CD4-positive, alpha-beta T cell treated with Interleukin-1 beta for 1 hour (primary cell): Measurements from ENCODE around the gene NT5DC1.

Source experiments
- DNase-seq, 2 donors: peaks; one replicate each; pipeline ENCODE4 v3.0.0-alpha.2; 2020 to 2022

NT5DC1 gene

GRCh38 chr6:116144605-116145004 is 44.0 kb downstream of the NT5DC1 start:
- DNase-seq, result no peak

- no peak for DNase-seq
Observed at GRCh38 chr6:116145803-116146675, 45.4 kb downstream of the NT5DC1 start.

- no peak for DNase-seq
Observed at GRCh38 chr6:116152620-116153019, 52.0 kb downstream of the NT5DC1 start.

- no peak for DNase-seq
Observed at GRCh38 chr6:116154887-116155286, 54.2 kb downstream of the NT5DC1 start.

DNA sequence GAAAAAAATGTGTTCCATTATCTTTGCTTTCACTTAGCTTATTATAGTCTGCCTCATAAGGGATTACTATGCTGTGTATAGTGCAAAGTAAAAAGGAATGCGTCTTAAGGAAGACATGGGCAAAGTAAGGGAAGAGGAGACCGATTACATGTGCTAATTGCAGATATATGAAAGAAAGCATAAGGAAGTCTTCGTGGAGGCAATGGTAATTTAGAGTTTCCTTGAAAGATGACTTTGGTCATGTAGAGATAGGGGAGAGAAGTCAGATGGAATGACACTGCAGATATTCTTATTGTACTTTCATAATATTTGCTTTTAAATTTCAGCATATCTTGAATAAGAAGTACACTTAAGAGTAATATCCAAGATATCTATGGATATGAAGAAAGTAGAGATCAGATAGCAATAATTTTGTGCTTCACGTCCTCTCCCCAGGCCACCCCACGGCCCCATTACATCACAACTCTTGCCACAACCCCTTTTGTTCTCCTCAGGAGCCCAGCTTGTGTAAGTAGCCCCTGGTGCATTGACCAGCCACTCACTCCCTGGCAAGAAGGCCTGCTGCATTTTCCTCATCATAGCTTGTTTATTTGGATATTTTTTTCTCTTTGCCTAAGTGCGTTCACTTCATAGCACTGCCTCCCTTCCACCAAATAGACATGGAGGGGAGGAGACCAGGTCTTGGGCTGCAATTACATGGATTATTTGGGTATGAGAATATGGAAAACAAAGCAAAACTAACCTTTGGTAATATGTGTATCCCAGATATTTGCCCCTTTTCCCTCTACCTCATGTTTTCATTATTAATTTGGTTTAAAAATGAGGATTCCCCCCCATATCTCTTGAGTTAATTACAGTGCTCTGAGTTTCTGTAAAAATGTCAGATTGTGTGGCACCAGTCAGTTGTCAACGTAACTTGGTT is 56.0 kb downstream of the NT5DC1 start:
- DNase-seq, result no peak

DNA sequence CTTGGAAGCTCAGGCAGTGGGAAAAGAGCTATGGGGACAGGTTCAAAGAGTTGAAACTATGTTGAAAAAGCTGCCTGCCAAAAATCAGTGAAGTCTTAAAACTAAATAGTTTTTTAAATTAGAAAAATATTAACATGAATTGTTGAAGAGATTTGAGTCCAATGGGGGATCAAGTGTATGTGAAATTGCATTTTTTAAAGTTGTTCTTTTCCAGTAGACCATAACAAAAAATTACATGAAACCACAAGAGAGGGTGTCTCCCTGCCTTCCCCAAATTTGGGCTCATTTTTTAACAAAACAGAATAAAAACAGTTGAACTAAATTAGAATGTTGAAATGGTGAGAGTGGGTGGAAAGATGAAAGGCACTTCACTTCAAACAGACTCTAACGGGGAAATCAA is 56.7 kb downstream of the NT5DC1 start:
- no peak for DNase-seq

- no peak for DNase-seq
Observed at GRCh38 chr6:116158641-116159040, 58.0 kb downstream of the NT5DC1 start.

GRCh38 chr6:116159782-116160524 is 59.3 kb downstream of the NT5DC1 start:
- DNase-seq, result no peak

DNA sequence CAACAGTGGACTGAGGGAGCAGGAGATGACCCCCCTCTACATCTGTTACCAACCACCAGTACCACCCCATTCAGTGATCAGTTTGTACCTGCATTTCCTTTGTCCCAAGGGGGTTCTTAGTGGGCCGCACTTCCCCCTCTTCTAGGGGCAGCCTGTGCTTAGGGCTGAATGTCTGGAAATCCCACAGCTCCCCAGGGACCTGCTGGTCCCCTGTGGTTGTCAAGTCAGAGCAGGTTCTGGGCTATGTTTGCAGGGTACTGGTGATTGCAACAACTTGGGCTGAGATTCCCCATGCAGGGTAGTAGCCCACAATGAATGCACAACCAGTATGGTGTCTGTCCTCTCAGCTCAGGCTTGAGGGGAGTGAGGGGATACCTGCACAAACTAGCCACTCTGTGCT is 64.9 kb downstream of the NT5DC1 start:
- peak in 1 of 2 donors; percentile 15 for DNase-seq

- no peak for DNase-seq
Observed at GRCh38 chr6:116166369-116166768, 65.7 kb downstream of the NT5DC1 start.

GRCh38 chr6:116168148-116168547 is 67.5 kb downstream of the NT5DC1 start:
- no peak for DNase-seq

DNA sequence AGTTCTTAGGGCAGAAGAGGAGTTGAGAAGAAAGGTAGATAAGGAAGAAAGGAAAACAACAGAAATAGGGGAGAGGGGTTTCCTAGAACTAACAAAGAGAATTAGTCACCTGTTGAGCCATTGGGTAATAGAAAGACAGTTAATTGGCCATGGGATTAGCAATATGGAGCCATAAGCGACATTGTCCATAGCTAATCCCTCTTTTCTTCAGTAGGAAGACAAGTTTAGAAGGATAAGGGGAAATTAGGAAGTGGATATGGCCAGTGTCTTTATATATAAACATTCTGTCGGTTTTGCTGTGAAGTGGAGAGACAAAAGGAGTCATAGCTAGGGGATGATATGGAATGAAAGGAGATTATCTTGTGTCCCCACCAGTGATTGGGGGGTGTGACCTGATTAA is 69.2 kb downstream of the NT5DC1 start:
- DNase-seq, result no peak

DNA sequence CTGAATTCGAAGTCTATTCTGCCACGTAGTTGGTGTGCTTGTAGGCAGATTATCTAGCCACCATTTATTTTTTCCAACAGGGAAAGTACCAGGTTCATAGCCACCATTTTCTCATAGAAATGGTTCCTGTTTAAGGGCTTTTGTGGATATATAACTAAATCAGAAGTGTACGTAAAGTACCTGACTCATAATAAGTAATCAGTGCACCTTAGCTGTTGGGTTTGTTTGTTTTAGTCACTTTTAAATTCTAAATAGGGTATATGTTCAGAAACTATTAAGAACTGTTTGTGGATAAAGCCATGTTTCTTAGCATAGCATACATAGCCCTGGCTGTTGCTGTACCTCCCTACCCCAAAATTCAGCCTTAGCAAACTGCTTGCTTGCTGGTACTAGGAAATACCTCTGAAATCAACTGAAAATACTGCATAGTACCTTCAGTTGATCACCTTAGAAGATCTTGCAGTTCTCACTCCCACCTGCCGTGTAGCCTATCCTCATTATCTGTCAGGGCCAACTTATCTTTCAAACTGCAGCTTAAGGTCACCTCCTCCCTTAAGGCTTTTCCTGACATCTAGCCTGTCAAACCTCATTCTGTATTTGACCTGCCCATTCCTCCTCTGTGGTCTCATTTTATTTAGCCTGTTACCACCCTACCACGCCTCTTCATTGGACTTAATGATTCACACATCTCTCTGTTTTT is 69.9 kb downstream of the NT5DC1 start:
- DNase-seq, result no peak

- no peak for DNase-seq
Observed at GRCh38 chr6:116173928-116174327, 73.3 kb downstream of the NT5DC1 start.

DNA sequence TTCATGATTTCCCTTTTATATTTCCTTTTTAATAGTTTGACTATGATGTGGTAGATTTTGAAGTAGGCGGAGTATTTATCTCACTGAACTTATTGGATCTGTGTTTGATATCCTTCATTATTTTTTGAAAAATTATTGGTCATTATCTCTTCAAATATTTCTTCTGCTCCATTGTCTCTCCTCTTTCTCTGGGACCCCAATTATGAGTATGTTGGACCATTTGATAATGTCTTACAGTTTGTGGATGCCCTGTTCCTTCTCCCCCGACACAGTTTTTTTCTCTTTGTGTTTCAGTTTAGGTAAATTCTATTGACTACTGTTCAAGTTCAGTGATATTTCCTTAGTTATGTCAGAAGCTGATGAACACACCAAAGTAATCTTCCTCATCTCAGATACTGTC is 74.7 kb downstream of the NT5DC1 start:
- no peak for DNase-seq

DNA sequence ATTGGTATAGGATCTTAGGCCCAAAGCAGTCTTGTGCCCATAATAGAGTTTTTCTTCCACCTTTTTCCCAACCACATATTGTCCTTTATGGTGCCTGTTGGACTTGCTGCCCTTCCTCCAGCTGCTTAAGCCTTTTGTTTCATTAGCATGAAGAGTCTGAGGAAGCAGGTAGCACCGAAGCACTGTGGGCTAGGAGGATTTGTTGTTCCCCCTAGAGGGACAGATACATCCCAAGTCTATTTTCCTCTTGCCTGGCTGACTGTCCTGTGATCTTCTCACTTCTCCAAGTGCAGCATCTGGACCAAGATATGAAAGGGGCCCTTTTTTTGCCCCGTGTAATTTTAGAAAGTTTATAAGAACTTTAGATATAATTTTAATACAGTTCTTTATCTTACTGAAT is 75.9 kb downstream of the NT5DC1 start:
- DNase-seq, result no peak

GRCh38 chr6:116180375-116180774 is 79.7 kb downstream of the NT5DC1 start:
- no peak for DNase-seq

DNA sequence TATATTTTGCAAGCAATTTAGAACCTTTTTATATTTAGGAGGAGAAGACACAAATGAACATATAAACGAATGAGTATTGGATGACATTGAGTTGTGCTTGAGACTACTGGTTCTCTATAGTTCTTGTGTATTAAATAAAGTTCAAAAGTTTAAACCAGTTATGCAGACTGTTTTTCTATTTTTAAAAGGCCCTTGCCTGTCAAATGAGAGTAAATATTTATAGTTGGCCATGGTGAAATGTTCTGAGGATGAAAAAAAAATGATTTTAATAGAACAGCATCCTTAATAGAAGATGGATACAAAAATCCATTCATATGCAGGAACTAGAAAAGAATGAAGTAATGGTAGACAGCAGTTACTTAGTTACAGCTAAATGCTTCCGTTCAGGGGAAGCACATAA is 88.8 kb downstream of the NT5DC1 start:
- no peak for DNase-seq

GRCh38 chr6:116190550-116190949 is 89.9 kb downstream of the NT5DC1 start:
- DNase-seq, result no peak

DNA sequence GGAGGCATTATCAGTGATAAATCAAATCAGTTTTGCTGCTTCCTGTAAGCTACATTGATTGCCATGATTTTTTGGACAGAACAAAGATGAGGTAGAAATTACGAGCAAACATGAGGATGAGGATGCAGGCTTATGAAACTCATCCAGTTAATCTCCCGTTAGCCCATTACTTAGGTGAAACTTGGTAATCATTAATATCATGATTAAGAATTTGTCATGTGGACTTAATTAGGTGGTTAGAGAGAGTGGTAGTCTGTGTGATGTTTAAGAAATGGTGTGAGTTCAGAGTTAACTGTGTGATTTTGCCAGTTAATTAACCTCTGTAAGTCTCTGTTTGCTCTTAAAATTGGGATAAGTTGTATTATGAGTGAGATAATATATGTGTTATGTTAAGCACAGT is 91.2 kb downstream of the NT5DC1 start:
- DNase-seq, result no peak

DNA sequence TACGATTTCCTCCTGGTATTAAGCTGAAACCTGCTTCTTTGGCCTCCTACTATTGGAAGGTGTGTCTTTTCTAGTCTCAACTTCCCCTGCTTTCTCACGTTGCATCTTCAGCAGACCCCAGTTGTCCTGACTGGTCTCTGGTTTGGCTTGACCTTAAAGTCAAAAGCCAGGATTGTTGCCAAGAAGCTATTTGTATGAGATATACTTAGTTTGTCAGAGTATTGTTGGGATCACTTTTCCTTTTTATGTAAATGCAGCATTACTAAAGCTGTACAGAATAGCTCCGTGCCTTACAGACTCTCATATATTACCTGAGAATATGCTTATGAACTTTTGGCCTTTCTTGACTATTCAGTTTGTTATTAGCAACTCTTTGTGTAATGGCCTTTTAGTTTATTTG is 92.1 kb downstream of the NT5DC1 start:
- DNase-seq, result no peak

DNA sequence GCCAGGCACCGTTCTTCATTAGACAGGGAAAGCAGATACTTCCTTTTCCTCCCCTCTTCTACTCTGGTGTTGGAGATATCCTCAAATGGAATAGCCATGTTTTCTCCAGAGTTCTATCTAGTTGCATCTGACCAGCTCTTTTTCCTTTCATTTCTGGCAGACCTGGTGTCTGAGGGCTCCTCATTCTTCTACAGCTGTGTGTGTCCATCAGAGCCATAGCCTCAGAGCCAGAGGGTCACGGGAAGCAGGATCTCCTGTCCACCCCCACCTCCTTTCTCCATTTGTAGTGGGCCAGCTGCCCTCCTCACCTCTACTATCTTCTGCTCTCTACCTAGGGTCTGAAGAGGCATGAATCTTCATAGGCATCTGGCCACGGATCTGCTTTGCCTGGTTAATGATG is 96.2 kb downstream of the NT5DC1 start:
- DNase-seq, result no peak
